GM21447 (cell line): ENCODE data around the gene NLGN2.
"Not testable (repeated sequence)": the region's sequence is repeated elsewhere in the genome, so short reads cannot be mapped to it uniquely, and the experiment has no call there.

Source experiments
- ATAC-seq: cut with Tn5 transposase; IDR thresholded peaks from one replicate; pipeline ENCODE4 v1.9.1; 2021; ENCODE audit not compliant: unreplicated experiment

NLGN2 gene

GRCh38 chr17:7407485-7408251 is at the start of gene NLGN2:
NLGN2 (plus strand) TSS chr17:7407845; CDS start chr17:7408256, 411 bp downstream.
- ATAC-seq, result no peak

- ATAC-seq, result no peak
Measured at GRCh38 chr17:7361906-7362305, 45.7 kb upstream of the NLGN2 start.

GRCh38 chr17:7363311-7363710 is 44.3 kb upstream of the NLGN2 start:
- ATAC-seq, result no peak

GRCh38 chr17:7365963-7366362 is 41.7 kb upstream of the NLGN2 start:
- ATAC-seq, result not testable (repeated sequence)

GRCh38 chr17:7367083-7367482 is 40.6 kb upstream of the NLGN2 start:
- ATAC-seq, result no peak

- no peak for ATAC-seq
Measured at GRCh38 chr17:7367918-7368598, 39.6 kb upstream of the NLGN2 start.

GRCh38 chr17:7368599-7368994 is 39.0 kb upstream of the NLGN2 start:
- ATAC-seq, result not testable (repeated sequence)

- ATAC-seq, result no peak
Measured at GRCh38 chr17:7369825-7370224, 37.8 kb upstream of the NLGN2 start.

- ATAC-seq, result no peak
Measured at GRCh38 chr17:7370853-7371252, 36.8 kb upstream of the NLGN2 start.

- no peak for ATAC-seq
Measured at GRCh38 chr17:7374353-7374752, 33.3 kb upstream of the NLGN2 start.

- ATAC-seq, result no peak
Measured at GRCh38 chr17:7379134-7379533, 28.5 kb upstream of the NLGN2 start.

GRCh38 chr17:7380321-7380720 is 27.3 kb upstream of the NLGN2 start:
- no peak for ATAC-seq

GRCh38 chr17:7380855-7381683 is 26.6 kb upstream of the NLGN2 start, which contains the start of gene TNK1:
TNK1 (plus strand) TSS chr17:7381089; CDS start chr17:7382927, 1,838 bp downstream.
- ATAC-seq, result no peak

- ATAC-seq, result no peak
Measured at GRCh38 chr17:7382901-7383300, 24.7 kb upstream of the NLGN2 start.

- no peak for ATAC-seq
Measured at GRCh38 chr17:7383371-7383741, 24.3 kb upstream of the NLGN2 start.

- no peak for ATAC-seq
Measured at GRCh38 chr17:7383742-7384488, 23.7 kb upstream of the NLGN2 start.

GRCh38 chr17:7384489-7385081 is 23.1 kb upstream of the NLGN2 start:
- ATAC-seq, result no peak

- ATAC-seq, result no peak
Measured at GRCh38 chr17:7388856-7389255, 18.8 kb upstream of the NLGN2 start.

GRCh38 chr17:7389924-7390910 is 17.4 kb upstream of the NLGN2 start:
- no peak for ATAC-seq
